Stimulated activated CD8-positive, alpha-beta memory T cell treated with anti-CD3 and anti-CD28 coated beads, Interleukin-15, amount 100 ng/mL, for 4 hours (primary cell): ENCODE results near the gene COX7B.

ENCODE experiments used
- DNase-seq, 2 donors: peaks; one replicate each; pipeline ENCODE4 v3.0.0-alpha.2; 2020; ENCODE audit warnings: low read depth in 2 of 2

Gene COX7B

DNA sequence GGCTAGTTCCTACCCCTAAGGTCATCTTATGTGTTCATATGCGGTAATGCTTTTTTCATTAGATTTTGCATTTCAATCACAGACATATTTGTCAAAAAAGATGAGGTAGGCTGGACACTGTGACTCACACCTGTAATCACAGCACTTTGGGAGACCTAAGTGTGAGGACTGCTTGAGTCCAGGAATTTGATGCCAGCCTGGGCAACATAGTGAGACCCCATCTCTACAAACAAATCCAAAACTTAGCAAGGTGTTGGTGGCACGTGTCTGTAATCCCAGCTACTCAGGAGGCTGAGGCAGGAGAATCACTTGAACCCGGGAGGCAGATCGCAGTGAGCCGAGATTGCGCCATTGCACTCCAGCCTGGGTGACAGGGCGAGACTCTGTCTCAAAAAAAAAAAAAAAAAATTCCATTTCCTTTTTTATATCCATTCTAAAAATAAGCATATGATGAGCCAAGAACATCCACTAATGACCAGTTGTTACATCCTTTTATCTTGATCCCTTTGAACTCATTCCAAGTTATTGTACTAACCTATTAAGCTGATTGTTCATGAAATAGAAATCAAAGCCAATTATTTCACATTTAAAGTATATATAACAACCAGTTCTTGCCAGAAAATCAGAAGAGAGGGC is 46.8 kb downstream of the COX7B start:
- no peak for DNase-seq

DNA sequence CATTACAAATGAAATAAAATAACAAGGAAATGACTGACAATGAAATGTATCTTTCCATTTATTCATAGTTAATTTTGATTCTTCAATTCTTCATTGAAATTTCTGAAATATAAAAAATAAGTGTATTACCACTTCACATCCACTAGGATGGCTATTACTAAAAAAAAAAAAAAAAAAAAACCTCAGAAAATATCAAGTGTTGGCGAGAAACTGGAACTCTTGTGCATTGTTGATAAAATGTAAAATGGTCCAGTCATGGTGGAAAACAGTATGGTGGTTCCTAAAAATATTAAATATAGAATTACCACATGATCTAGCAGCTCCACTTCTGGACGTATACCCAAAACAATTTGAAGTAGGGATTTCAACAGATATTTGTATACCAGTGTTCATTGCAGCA is 47.3 kb downstream of the COX7B start:
- DNase-seq: no peak

DNA sequence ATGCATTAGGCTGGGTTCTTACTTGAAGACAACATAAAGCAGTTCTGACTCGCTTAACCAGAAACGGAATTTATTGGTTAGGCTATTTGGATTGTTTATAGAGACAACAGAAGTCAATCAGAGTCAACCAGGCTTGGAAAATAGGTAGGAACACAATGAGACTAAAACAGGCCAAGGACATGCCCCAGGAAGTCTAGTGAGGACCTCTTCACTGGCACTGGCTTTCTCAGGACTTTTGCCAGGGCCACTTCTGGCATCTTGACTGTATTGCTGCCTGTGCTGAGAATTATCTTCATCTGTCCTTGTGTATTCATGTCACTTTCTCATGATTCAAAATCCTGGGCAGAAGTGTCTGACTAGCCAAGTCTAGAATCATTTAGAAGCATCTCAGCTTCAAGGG is 50.6 kb downstream of the COX7B start:
- DNase-seq: no peak

GRCh38 chrX:77952173-77952572 is 52.9 kb downstream of the COX7B start:
- DNase-seq: no peak

DNA sequence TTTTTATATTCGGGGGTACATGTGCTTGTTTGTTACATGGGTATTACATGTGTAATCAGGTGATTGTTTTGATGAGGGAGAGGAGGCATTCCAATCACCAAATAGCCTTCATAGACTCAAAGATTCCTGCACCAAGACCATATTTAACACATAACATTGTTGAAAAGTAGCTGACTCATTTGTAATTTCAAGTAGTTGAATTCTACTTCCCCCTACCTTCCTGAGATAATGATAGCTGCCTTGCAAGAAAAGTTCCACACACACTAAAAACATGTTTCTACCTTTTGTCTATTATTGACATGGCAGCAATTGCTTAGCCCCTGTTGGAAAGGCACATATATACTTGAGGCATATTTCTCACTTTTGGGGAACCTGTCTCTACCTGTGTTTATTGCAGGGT is 54.0 kb downstream of the COX7B start:
- no peak for DNase-seq

- DNase-seq: no peak
These were observed 54.4 kb downstream of the COX7B start for GRCh38 chrX:77953708-77954107.
